Nephron (organoid): ENCODE results near the gene PDLIM1.

Experiments
- H3K27ac Mint-ChIP-seq, 3 experiments: 2 replicates each; pipeline ENCODE4 v1.8.0; 2020; ENCODE audit warnings: mixed read lengths in 3 of 3, mild to moderate bottlenecking in 2 of 3, moderate library complexity in 1 of 3
- H3K27me3 Mint-ChIP-seq: 2 replicates; pipeline ENCODE4 v1.8.0; 2021; ENCODE audit warnings: low read depth, mild to moderate bottlenecking, moderate library complexity, mixed read lengths
- H3K36me3 Mint-ChIP-seq: 2 replicates; pipeline ENCODE4 v1.8.0; 2020; ENCODE audit warnings: low read depth, mixed read lengths
- H3K4me1 Mint-ChIP-seq: 2 replicates; pipeline ENCODE4 v1.8.0; 2020; ENCODE audit warnings: mixed read lengths
- H3K4me3 Mint-ChIP-seq, 3 experiments: 2 replicates each; pipeline ENCODE4 v1.8.0; 2020; ENCODE audit warnings: mild to moderate bottlenecking in 3 of 3, mixed read lengths in 3 of 3, moderate library complexity in 2 of 3
- H3K9me3 Mint-ChIP-seq: 2 replicates; pipeline ENCODE4 v1.8.0; 2020; ENCODE audit warnings: mixed read lengths
- TF ChIP-seq, protein P1 (sequence below), 3 experiments: fragments of 200-600 bp; sonication (generic); IDR thresholded peaks; one replicate each; pipeline ENCODE4 v1.5.0; 2021; ENCODE audit warnings: antibody characterized with exemption in 3 of 3; ENCODE audit not compliant: unreplicated experiment in 3 of 3

The PDLIM1 gene

DNA sequence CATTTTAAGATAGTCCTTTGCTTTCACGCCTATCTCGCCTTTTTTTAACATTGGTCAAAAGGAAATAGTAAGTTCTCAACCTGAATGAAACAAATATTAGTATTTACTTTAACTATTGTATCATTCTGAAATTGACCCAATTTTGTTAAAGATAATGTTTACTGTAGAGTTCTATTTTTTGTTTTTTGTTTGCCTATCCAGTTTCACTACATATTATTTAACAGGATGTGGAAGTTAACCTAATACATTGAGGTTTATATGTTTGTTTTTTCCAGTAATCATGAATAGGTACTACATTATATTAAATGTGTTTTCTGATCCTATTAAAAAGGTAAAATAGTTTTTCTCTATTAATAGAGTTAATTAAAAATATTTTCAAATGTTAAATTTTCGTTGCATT is 70.3 kb downstream of the PDLIM1 start:
- Mint-ChIP-seq H3K27ac (no peak overlapping the region), H3K4me1 (peaks cover 9% of the 10 kb centered on the region), H3K36me3 (peaks cover 26% of the 10 kb centered on the region), H3K4me3 (no peak overlapping the region), H3K9me3 (peaks cover 3% of the 10 kb centered on the region), H3K27me3 (no peaks in the 10 kb centered on the region)
- TF ChIP-seq, protein P1, sequence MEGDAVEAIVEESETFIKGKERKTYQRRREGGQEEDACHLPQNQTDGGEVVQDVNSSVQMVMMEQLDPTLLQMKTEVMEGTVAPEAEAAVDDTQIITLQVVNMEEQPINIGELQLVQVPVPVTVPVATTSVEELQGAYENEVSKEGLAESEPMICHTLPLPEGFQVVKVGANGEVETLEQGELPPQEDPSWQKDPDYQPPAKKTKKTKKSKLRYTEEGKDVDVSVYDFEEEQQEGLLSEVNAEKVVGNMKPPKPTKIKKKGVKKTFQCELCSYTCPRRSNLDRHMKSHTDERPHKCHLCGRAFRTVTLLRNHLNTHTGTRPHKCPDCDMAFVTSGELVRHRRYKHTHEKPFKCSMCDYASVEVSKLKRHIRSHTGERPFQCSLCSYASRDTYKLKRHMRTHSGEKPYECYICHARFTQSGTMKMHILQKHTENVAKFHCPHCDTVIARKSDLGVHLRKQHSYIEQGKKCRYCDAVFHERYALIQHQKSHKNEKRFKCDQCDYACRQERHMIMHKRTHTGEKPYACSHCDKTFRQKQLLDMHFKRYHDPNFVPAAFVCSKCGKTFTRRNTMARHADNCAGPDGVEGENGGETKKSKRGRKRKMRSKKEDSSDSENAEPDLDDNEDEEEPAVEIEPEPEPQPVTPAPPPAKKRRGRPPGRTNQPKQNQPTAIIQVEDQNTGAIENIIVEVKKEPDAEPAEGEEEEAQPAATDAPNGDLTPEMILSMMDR (IDR thresholded peaks at IDR 0.05; ENCODE audit: unreplicated experiment in 3 of 3): no peak

DNA sequence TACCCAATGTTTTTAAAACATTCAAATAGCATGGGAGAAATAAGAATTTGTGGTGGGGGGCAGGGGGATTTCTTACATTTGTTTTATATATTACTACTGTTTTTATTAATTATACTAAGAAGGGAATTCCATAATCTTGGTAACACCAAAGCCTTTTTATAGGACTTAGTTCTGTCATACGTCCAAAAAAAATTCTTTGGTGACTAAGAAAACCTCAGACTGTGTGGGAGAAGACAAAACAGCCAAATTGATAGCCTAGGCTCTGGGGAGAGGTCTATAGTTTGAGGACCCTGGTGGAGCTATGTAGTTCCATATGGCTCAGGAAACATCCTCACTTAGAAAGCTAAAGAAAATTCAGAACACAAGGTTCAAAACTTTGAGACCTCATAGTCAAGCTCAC is 73.3 kb downstream of the PDLIM1 start:
- Mint-ChIP-seq H3K36me3 (peaks cover 31% of the 10 kb centered on the region), H3K9me3 (no peaks in the 10 kb centered on the region), H3K4me3 (no peak overlapping the region), H3K4me1 (peaks cover 9% of the 10 kb centered on the region), H3K27ac (no peak overlapping the region), H3K27me3 (no peaks in the 10 kb centered on the region)
- TF ChIP-seq, protein P1 (IDR thresholded peaks at IDR 0.05; ENCODE audit: unreplicated experiment in 3 of 3): no peak

DNA sequence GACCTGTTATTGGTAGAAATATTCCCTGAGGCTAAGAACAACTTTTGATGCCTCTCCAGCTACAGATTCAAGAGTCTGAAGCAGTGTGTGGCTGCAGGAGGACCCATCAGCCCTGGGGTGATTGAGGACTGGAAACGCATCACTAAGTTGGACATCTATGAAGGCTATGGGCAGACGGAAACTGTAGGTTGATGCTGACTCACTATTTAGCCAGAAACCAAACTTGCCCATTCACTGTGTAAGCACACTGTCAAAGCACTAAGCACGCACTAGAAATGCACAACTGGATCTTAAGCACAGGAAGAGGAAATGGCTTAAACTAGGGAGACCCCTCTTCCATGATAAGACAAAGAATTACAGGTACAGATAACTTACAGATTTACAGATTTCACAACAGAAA is 76.0 kb downstream of the PDLIM1 start:
- Mint-ChIP-seq H3K4me1 (peaks cover 8% of the 10 kb centered on the region), H3K4me3 (no peak overlapping the region), H3K27ac (no peak overlapping the region), H3K9me3 (no peaks in the 10 kb centered on the region), H3K36me3 (peaks cover 28% of the 10 kb centered on the region), H3K27me3 (no peaks in the 10 kb centered on the region)
- TF ChIP-seq, protein P1 (IDR thresholded peaks at IDR 0.05; ENCODE audit: unreplicated experiment in 3 of 3): no peak

DNA sequence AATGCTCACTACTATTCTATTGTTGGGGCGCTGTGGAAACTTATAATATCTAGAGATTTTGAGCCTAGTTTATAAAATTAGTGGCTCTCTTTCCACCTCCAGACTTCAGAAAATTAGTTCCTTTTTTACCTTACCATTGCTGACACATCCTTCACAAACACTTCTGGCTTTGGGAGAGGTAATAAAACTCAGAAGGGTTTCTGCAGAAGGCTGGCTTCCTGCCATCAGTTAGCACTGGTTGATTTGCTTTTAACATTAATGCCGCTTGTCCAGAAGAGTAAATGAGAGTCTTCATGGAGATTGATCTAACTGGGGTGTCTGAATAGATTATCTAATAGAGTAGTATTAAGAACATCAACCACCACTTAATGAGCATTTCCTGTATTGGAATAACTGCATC is 76.4 kb downstream of the PDLIM1 start:
- Mint-ChIP-seq H3K27ac (no peak overlapping the region), H3K4me1 (peaks cover 5% of the 10 kb centered on the region), H3K27me3 (no peaks in the 10 kb centered on the region), H3K9me3 (no peaks in the 10 kb centered on the region), H3K36me3 (peaks cover 24% of the 10 kb centered on the region), H3K4me3 (no peak overlapping the region)
- TF ChIP-seq, protein P1 (IDR thresholded peaks at IDR 0.05; ENCODE audit: unreplicated experiment in 3 of 3): no peak

DNA sequence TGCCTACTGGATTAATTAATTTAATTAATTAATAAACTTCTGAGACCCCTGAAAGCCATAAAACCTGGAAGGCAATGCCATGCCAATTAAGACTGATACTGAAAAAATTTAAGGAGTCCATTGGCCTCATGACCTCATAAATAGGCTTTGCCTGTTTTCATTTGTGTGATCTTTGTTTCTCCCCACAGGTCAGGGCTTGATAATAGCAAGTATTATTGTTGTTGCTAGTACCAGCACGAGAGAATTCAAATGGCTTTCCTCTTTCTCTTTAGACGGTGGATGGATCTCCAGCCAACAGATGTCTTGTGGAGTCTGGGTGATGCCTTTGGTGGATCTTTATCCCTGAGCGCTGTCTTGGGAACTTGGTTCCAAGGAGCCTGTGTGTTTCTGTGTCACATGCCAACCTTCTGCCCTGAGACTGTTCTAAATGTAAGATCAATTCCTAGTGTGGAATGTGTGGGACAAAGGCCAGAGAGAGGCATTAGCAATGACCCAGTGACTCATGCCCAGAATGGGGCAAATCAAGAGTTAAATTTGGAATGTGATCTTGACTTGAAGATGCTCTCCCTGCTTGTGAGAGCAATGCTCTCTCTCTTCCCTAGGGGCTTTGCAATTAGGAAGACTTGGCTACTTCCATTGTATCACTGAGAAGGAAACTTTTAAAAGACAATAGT is 79.1 kb downstream of the PDLIM1 start:
- no peaks in the 10 kb centered on the region for H3K4me1 Mint-ChIP-seq
- no peak overlapping the region for H3K4me3 Mint-ChIP-seq
- peaks cover 8% of the 10 kb centered on the region for H3K27me3 Mint-ChIP-seq
- no peaks in the 10 kb centered on the region for H3K9me3 Mint-ChIP-seq
- H3K36me3 Mint-ChIP-seq: peaks cover 17% of the 10 kb centered on the region
- no peak overlapping the region for H3K27ac Mint-ChIP-seq
- TF ChIP-seq, protein P1 (IDR thresholded peaks at IDR 0.05; ENCODE audit: unreplicated experiment in 3 of 3): no peak

DNA sequence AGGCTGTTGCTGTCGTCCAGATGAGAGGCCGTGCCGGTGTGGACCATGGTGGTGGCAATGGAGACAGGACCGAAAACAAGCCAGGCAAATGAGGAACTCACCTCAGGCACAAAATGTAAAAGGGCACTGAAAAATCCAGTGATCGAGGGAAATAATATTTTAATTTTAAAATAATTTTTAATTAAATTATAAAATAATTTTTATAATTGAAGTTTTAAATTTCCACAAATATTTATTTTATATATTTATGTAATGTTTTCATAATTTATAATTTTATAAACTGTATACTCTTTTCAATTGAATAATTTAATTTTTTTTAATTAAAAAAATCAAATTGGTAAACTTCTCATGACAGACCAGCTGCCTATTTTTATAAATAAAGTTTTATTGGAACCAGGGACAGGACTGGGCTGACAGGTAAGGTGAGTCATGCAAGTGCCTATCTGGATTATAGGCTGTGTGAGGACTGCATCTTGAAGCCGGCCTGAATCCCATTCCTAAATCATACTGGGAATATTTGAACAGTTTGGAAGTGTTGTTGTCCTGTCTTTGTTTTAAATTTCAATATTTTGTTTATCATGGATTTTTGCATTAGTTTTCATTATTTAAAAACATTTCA is 81.2 kb downstream of the PDLIM1 start:
- Mint-ChIP-seq H3K9me3 (no peaks in the 10 kb centered on the region), H3K27me3 (peaks cover 8% of the 10 kb centered on the region), H3K4me3 (no peak overlapping the region), H3K4me1 (no peaks in the 10 kb centered on the region), H3K36me3 (peaks cover 5% of the 10 kb centered on the region), H3K27ac (no peak overlapping the region)
- TF ChIP-seq, protein P1 (IDR thresholded peaks at IDR 0.05; ENCODE audit: unreplicated experiment in 3 of 3): no peak
